Prostate gland (tissue), 2 donors: ENCODE measurements around the gene NR6A1. TPM values are rescaled to one million over a fixed set of nuclear protein-coding genes. Genes with fewer than 3 reads are reported as not detected.

Experiments used
- DNase-seq: peaks from one replicate; pipeline ENCODE4 v3.0.0-alpha.2; 2019; ENCODE audit warnings: low spot score
- H3K27ac ChIP-seq, 2 donors: fragments of 200-600 bp; sonication (generic); 2 replicates each; pipeline ENCODE4 v1.5.1; 2017 to 2019
- H3K27me3 ChIP-seq: fragments of 200-600 bp; sonication (generic); replicated peaks from 2 replicates; pipeline ENCODE4 v1.5.1; 2019; ENCODE audit not compliant: insufficient read depth
- H3K36me3 ChIP-seq, 2 donors: fragments of 200-600 bp; sonication (generic); 1 replicate in 1 of 2; 2 replicates in 1 of 2; pipeline versions ENCODE4 v1.5.1 to v1.8.1; 2017 to 2019
- H3K4me1 ChIP-seq: fragments of 200-600 bp; sonication (generic); replicated peaks from 2 replicates; pipeline ENCODE4 v1.5.1; 2019
- H3K4me3 ChIP-seq, 2 donors: fragments of 200-600 bp; sonication (generic); 2 replicates each; pipeline ENCODE4 v1.5.1; 2017 to 2019
- H3K9me3 ChIP-seq: fragments of 200-600 bp; sonication (generic); 2 replicates; pipeline ENCODE4 v1.5.1; 2017
- POLR2A ChIP-seq: fragments of 450-650 bp; IDR thresholded peaks from one replicate; pipeline ENCODE4 v1.6.1; 2016; ENCODE audit warnings: antibody characterized with exemption, mild to moderate bottlenecking
- POLR2AphosphoS5 ChIP-seq: sonication (generic); formaldehyde crosslinking; IDR thresholded peaks from one replicate; pipeline ENCODE4 v1.6.1; 2017; ENCODE audit warnings: antibody characterized with exemption
- WGBS: methylation state at CpG from one replicate; pipeline ENCODE4 v1.1.5; 2018; 5-methylcytosine and 5-hydroxymethylcytosine counted together
- intact Hi-C: fragments of 100-400 bp; cut with DNase I; formaldehyde crosslinking; loops from one replicate; pipeline ENCODE4 v1.14.2; 2022
- total RNA-seq, 2 donors: library from RNA; depleted of rRNA; stranded (reverse); fragments of >200 nt; gene quantifications; one replicate each; pipeline ENCODE4 v1.1.0, GENCODE V29; 2016
- TF ChIP-seq, protein P1 (sequence below), 4 experiments: fragments of 200-600 bp in 2 of 4; fragments of 450-650 bp in 2 of 4; sonication (generic) in 2 of 4; IDR thresholded peaks; 1 replicate in 3 of 4; 2 replicates in 1 of 4; pipeline ENCODE4 v1.5.1; 2016 to 2019; ENCODE audit warnings: antibody characterized with exemption in 4 of 4, mild to moderate bottlenecking in 2 of 4, moderate library complexity in 2 of 4

Gene NR6A1
- total RNA-seq, 2 donors from 2014 or later, result 1.3 to 53.7 TPM

DNA sequence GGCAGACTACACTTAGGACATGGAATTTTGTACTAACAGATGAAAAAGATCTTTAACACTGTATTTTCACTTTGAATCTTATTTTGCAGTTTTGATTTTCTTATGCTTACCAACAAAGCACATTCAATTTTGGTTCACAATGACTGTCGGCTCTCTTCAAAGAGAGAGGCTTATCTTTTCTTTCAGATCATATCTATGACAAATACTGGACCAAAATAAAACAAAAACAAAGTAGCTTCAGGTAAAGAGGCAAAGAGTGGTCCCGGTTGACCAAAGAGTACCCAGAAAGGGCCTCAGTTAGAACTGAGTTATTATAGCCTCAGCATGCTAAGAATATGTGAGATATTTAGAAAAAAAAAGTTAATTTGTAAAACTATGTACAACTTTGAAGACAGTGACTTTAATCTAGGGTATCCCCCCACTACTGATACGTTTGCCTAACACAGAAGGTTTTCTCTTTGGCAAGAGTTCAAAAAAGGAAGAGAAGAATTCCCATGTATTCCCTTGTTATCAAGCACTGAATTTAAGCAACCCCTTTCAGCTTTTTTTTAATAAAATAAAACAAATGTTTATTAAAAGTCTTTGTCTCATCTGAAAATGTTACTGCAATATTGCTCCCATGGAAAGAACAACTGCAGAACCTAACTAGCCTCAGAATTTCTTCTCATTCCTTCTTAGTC lies 50.5 kb downstream of the NR6A1 start:
- Histone ChIP-seq H3K27me3 (no peaks in the 10 kb centered on the region), H3K4me1 (no peaks in the 10 kb centered on the region), H3K9me3 (no peaks in the 10 kb centered on the region), H3K27ac (no peak overlapping the region), H3K4me3 (no peak overlapping the region), H3K36me3 (no peaks in the 10 kb centered on the region)
- intact Hi-C loops, result no loop called here
- WGBS, result 51% methylated on average over 3 of the region's 3 CpGs
- DNase-seq, result no peak
- no peak for TF ChIP-seq POLR2AphosphoS5

DNA sequence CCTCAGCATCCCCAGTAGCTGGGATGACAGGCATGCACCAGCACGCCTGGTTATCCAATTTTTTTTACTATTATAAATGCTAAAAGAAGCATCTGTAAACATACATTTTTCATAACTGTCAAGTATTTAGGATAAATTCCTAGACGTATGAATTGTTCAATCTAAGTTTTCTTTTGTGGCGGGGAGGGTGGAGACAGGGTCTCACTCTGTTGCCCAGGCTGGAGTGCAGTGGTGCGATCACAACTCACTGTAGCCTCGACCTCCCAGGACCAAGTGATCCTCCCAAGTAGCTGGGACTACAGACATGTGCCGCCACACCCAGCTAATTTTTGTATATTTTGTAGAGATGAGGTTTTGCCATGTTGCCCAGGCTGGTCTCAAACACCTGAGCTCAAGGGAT lies 52.2 kb downstream of the NR6A1 start:
- intact Hi-C loops, result no loop called here
- Histone ChIP-seq H3K27ac (no peak overlapping the region), H3K4me3 (no peak overlapping the region), H3K9me3 (no peaks in the 10 kb centered on the region), H3K4me1 (no peaks in the 10 kb centered on the region), H3K36me3 (no peaks in the 10 kb centered on the region), H3K27me3 (no peaks in the 10 kb centered on the region)
- no peak for TF ChIP-seq POLR2A
- TF ChIP-seq POLR2AphosphoS5, result no peak
- TF ChIP-seq, protein P1, sequence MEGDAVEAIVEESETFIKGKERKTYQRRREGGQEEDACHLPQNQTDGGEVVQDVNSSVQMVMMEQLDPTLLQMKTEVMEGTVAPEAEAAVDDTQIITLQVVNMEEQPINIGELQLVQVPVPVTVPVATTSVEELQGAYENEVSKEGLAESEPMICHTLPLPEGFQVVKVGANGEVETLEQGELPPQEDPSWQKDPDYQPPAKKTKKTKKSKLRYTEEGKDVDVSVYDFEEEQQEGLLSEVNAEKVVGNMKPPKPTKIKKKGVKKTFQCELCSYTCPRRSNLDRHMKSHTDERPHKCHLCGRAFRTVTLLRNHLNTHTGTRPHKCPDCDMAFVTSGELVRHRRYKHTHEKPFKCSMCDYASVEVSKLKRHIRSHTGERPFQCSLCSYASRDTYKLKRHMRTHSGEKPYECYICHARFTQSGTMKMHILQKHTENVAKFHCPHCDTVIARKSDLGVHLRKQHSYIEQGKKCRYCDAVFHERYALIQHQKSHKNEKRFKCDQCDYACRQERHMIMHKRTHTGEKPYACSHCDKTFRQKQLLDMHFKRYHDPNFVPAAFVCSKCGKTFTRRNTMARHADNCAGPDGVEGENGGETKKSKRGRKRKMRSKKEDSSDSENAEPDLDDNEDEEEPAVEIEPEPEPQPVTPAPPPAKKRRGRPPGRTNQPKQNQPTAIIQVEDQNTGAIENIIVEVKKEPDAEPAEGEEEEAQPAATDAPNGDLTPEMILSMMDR (IDR thresholded peaks at IDR 0.05), result no peak
- 86% methylated on average over 6 of the region's 6 CpGs for WGBS
- DNase-seq, result no peak

DNA sequence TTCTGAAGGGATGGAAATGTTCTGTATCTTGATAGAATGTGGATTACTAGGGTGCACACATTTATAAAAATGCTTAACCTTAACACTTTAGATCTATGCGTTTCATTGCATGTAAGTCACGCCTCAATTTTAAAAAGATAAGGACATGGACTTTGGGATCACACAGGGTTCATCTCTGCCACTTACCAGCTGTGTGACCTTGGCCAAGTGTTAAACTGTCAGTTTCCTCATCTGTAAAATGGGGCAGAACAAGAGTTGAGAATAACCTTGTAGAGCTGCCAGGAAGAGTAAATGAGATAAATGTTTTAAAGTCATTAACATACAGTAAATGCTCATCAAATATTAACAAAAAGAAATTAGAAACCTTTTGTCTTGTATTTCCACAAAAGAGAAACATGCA lies 53.5 kb downstream of the NR6A1 start:
- intact Hi-C loops, result no loop called here
- 99% methylated on average over 2 of the region's 2 CpGs for WGBS
- no peaks in the 10 kb centered on the region for H3K27me3 ChIP-seq

DNA sequence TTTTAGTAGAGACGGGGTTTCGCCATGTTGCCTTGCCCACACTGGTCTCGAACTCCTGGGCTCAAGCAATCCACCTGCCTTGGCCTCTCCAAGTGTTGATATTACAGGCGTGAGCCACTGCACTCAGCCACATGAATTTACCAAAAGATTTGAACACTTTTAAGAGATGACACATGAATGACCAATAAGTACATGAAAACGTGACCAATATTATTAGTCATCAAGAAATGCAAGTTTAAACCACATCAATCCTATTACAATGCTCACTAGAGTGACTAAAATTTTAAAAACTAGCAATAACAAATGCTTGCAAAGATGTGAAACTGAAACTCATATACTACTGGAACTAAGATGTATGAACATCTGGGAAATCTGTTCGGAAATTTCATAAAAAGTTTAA lies 54.3 kb downstream of the NR6A1 start:
- no peak for TF ChIP-seq POLR2A
- no peak for TF ChIP-seq POLR2AphosphoS5
- TF ChIP-seq, protein P1 (IDR thresholded peaks at IDR 0.05), result no peak
- WGBS, result 88% methylated on average over 6 of the region's 6 CpGs
- Histone ChIP-seq H3K27ac (no peak overlapping the region), H3K27me3 (no peaks in the 10 kb centered on the region), H3K36me3 (no peaks in the 10 kb centered on the region), H3K9me3 (no peaks in the 10 kb centered on the region), H3K4me1 (no peaks in the 10 kb centered on the region), H3K4me3 (no peak overlapping the region)
- intact Hi-C loops, result no loop called here
- DNase-seq, result no peak

More for the DNA sequence above, 53.5 kb downstream of the NR6A1 start:
- Histone ChIP-seq H3K9me3 (no peaks in the 10 kb centered on the region), H3K4me3 (no peak overlapping the region), H3K36me3 (no peaks in the 10 kb centered on the region), H3K4me1 (no peaks in the 10 kb centered on the region), H3K27ac (no peak overlapping the region)
- no peak for TF ChIP-seq POLR2AphosphoS5
- no peak for TF ChIP-seq POLR2A
- TF ChIP-seq, protein P1 (IDR thresholded peaks at IDR 0.05), result no peak
- no peak for DNase-seq

DNA sequence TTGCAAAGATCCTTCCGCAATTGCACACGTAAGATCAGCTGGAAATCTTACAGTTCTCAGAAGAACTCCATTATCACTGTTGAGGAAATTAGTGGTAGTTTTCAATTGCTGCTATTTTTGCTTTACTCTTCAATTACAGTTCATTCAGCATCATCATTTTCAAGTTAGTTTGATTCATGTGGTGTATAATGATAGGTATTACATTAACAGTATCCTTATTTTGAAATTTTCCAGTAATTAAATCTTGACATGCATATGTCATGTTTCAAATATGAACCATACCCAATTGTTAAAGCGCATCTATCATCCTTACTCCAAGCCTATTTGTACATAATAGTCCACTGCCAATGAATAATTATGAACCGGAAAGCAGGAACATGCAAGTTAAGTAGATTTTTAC lies 60.3 kb downstream of the NR6A1 start:
- TF ChIP-seq, protein P1 (IDR thresholded peaks at IDR 0.05), result no peak
- TF ChIP-seq POLR2A, result no peak
- no peak for TF ChIP-seq POLR2AphosphoS5
- no peak for DNase-seq
- no peak overlapping the region for H3K27ac ChIP-seq
- H3K4me1 ChIP-seq, result no peaks in the 10 kb centered on the region
- H3K9me3 ChIP-seq, result no peaks in the 10 kb centered on the region
- intact Hi-C loops, result no loop called here
- WGBS, result 77% methylated on average over 4 of the region's 4 CpGs
- H3K4me3 ChIP-seq, result no peak overlapping the region
- no peaks in the 10 kb centered on the region for H3K36me3 ChIP-seq
- no peaks in the 10 kb centered on the region for H3K27me3 ChIP-seq
